Hypothalamus (tissue), 51 donors: ENCODE measurements around the gene NPC1L1.
A peak's percentile ranks its signal among the peaks of the same experiment; 100 is the strongest.

ENCODE experiments used
- DNase-seq, 51 donors: peaks; one replicate each; lab custom pipeline; 2025; lab: John Stamatoyannopoulos, UW

Gene NPC1L1

GRCh38 chr7:44476313-44476712, 64.8 kb downstream of the NPC1L1 start:
- no peak for DNase-seq

- DNase-seq = no peak
These were observed 67.8 kb downstream of the NPC1L1 start for GRCh38 chr7:44473295-44473694.

- DNase-seq = no peak
These were observed 68.3 kb downstream of the NPC1L1 start for GRCh38 chr7:44472843-44473242.

GRCh38 chr7:44471850-44472249, 69.3 kb downstream of the NPC1L1 start:
- DNase-seq = peak in 1 of 51 donors; percentile 4

GRCh38 chr7:44471436-44471835, 69.7 kb downstream of the NPC1L1 start:
- no peak for DNase-seq

- DNase-seq = no peak
These were observed 70.4 kb downstream of the NPC1L1 start for GRCh38 chr7:44470628-44471245.

- DNase-seq = no peak
These were observed 71.0 kb downstream of the NPC1L1 start for GRCh38 chr7:44470135-44470479.

- no peak for DNase-seq
These were observed 71.5 kb downstream of the NPC1L1 start for GRCh38 chr7:44469461-44470134.

- no peak for DNase-seq
These were observed 73.9 kb downstream of the NPC1L1 start for GRCh38 chr7:44467217-44467548.

GRCh38 chr7:44466300-44467216, 74.6 kb downstream of the NPC1L1 start:
- DNase-seq = peak in 2 of 51 donors; percentile 30

- no peak for DNase-seq
These were observed 75.6 kb downstream of the NPC1L1 start for GRCh38 chr7:44465490-44465889.

GRCh38 chr7:44463169-44463808, 77.8 kb downstream of the NPC1L1 start:
- no peak for DNase-seq
